Psoas muscle (tissue), 8 donors: ENCODE measurements around the gene TMED6. TPM values are rescaled to one million over a fixed set of nuclear protein-coding genes. Genes with fewer than 3 reads are reported as not detected.

Source experiments
- ATAC-seq, 4 donors: fragments of 200-7000 bp; cut with Tn5 transposase; one replicate each; pipeline ENCODE4 v1.9.1; 2020; ENCODE audit warnings: moderate library complexity in 3 of 4, mild to moderate bottlenecking in 2 of 4
- DNase-seq, 2 donors: peaks; one replicate each; pipeline ENCODE4 v3.0.0-alpha.2; 2020
- H3K27ac ChIP-seq: fragments of 200-600 bp; one replicate; pipeline ENCODE4 v1.8.0; 2022
- H3K27me3 ChIP-seq, 3 donors: fragments of 200-600 bp in 1 of 3; one replicate each; pipeline versions ENCODE4 v1.6.1 to v1.8.0; 2013 to 2022; ENCODE audit warnings: low read length in 2 of 3, mild to moderate bottlenecking in 2 of 3, moderate library complexity in 1 of 3; ENCODE audit not compliant: insufficient read depth in 3 of 3
- H3K36me3 ChIP-seq, 2 donors: fragments of 200-600 bp in 1 of 2; one replicate each; pipeline versions ENCODE4 v1.6.1 to v1.8.0; 2013 to 2022; ENCODE audit warnings: low read depth in 1 of 2, mild to moderate bottlenecking in 1 of 2, moderate library complexity in 1 of 2; ENCODE audit not compliant: insufficient read depth in 1 of 2
- H3K4me1 ChIP-seq: fragments of 200-600 bp; one replicate; pipeline ENCODE4 v1.8.0; 2022
- H3K4me3 ChIP-seq: fragments of 200-600 bp; one replicate; pipeline ENCODE4 v1.8.0; 2022; ENCODE audit warnings: mild to moderate bottlenecking
- H3K9me3 ChIP-seq: fragments of 200-600 bp; one replicate; pipeline ENCODE4 v1.8.0; 2022
- WGBS, 3 donors: extraction: QIAGEN DNeasy Blood & Tissue Kit; methylation state at CpG; one replicate each; pipeline versions ENCODE4 v1.1.6 to v1.1.7; 2013; 5-methylcytosine and 5-hydroxymethylcytosine counted together
- intact Hi-C, 2 donors: fragments of 100-400 bp; cut with DNase I; formaldehyde crosslinking; loops; one replicate each; pipeline versions ENCODE4 v1.11.0 to v1.14.2; 2022
- polyA plus RNA-seq, 3 donors: library from polyadenylated mRNA; stranded (reverse); fragments of 200-250 nt; gene quantifications; one replicate each; pipeline ENCODE4 v1.2.3, GENCODE V29; 2013
- total RNA-seq, 4 donors: library from RNA; stranded (reverse); fragmentation: NEBNext Ultra II Directional in 2 of 4; extraction: Animal tissue kit (Norgen Biotek cat#: 25700) in 2 of 4; gene quantifications; one replicate each; pipeline versions ENCODE4 v1.2.1 to v1.2.4, GENCODE V29; 2021 to 2023
- TF ChIP-seq, protein P1 (sequence below): fragments of 200-600 bp; IDR thresholded peaks from one replicate; pipeline ENCODE4 v1.8.0; 2022; ENCODE audit warnings: antibody characterized with exemption
- donor health status: healthy with polysubstance abuse.
- donor health status: DM: no; HTN: no; CAD: no; lungs with moderate emphysema.
- donor health status: Bipolar disorder and iron deficiency.
- donor health status: healthy.
- donor health status: DM: yes; HTN: yes; CAD: no.
- donor health status: DM: no; HTN: no; CAD: no.
- donor health status: DM: no; HTN: no; CAD: no.
- donor health status: DM: yes; HTN: yes; CAD: no.

Gene TMED6
- total and polyA plus RNA-seq, 7 donors = 0.09 to 0.34 (median 0.19) TPM; not detected in 3

DNA sequence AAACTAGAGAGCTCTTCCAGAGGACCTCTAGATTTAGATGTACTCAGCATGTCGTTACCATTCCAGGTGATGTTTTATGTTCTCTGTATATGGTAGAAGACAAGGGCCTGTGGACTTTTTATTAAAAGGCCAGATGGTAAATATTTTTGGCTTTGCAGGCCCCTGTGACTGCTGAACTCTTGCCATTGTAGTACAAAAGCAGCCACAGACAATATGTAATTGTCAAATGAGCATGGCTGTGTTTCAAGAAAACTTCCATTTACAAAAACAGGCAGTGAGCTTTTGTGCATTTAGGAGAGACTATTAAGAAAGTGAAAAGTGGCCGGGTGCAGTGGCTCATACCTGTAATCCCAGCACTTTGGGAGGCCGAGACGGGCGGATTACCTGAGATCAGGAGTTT is 7.4 kb downstream of the TMED6 start:
- H3K27me3 ChIP-seq = no peaks in the 10 kb centered on the region
- H3K27ac ChIP-seq = no peak overlapping the region
- ATAC-seq = no peak
- no peak overlapping the region for H3K4me3 ChIP-seq
- intact Hi-C loops = loop anchor here in 1 of 2 donors (5.0 kb wide), 1 partner anchor 38 kb away; no protein-coding TSS in a partner anchor
- no peaks in the 10 kb centered on the region for H3K9me3 ChIP-seq
- 93 to 97% (median 96%) methylated on average over 5 of the region's 5 CpGs for WGBS, 3 donors
- TF ChIP-seq, protein P1, sequence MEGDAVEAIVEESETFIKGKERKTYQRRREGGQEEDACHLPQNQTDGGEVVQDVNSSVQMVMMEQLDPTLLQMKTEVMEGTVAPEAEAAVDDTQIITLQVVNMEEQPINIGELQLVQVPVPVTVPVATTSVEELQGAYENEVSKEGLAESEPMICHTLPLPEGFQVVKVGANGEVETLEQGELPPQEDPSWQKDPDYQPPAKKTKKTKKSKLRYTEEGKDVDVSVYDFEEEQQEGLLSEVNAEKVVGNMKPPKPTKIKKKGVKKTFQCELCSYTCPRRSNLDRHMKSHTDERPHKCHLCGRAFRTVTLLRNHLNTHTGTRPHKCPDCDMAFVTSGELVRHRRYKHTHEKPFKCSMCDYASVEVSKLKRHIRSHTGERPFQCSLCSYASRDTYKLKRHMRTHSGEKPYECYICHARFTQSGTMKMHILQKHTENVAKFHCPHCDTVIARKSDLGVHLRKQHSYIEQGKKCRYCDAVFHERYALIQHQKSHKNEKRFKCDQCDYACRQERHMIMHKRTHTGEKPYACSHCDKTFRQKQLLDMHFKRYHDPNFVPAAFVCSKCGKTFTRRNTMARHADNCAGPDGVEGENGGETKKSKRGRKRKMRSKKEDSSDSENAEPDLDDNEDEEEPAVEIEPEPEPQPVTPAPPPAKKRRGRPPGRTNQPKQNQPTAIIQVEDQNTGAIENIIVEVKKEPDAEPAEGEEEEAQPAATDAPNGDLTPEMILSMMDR = no peak
- no peak for DNase-seq
- H3K4me1 ChIP-seq = peaks cover 9% of the 10 kb centered on the region
- H3K36me3 ChIP-seq = peaks cover 5 to 69% of the 10 kb centered on the region in 2 donors

DNA sequence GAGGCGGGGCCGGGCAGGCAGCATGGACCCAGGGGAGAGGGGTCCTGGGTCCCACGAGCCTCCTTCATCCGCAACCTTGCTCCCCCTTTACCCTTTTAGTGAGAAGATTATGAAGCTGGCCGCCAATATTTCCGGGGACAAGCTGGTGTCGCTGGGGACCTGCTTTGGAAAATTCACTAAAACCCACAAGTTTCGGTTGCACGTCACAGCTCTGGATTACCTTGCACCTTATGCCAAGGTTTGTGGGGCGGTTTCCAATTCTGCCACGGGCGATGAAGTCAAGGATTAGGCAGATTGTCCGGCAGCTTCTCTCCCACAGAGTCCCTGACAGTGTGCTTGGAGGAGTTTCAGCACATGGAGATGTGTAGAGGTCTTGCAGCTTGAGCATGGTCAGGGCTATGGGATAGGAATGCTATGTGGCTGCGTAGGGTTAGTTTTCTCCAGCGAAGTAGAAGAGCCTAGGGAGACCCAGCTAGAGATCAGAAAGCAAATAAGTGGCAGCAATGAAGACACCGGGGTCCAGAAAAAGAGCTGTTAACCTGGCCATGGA is 11.4 kb downstream of the TMED6 start:
- TF ChIP-seq, protein P1 = no peak
- Histone ChIP-seq H3K4me1 (peaks cover 23% of the 10 kb centered on the region), H3K9me3 (no peaks in the 10 kb centered on the region), H3K27me3 (no peaks in the 10 kb centered on the region), H3K27ac (peak overlapping the region; percentile 94), H3K36me3 (peaks cover 5 to 65% of the 10 kb centered on the region in 2 donors), H3K4me3 (peak overlapping the region; percentile 91)
- DNase-seq (no peak), ATAC-seq (no peak)
- intact Hi-C loops = loop anchor here (2.0 to 5.0 kb wide), 2 partner anchors 42 to 45 kb away; no protein-coding TSS in a partner anchor
- 7 to 10% (median 8%) methylated on average over 16 of the region's 16 CpGs for WGBS, 3 donors

- no peaks in the 10 kb centered on the region for H3K9me3 ChIP-seq
- ATAC-seq (peak; percentile 97 to 98 (median 98)), DNase-seq (peak; percentile 95 to 97)
- H3K4me1 ChIP-seq = peaks cover 23% of the 10 kb centered on the region
- H3K4me3 ChIP-seq = peak within 1 kb of the TSS; percentile 91
- TF ChIP-seq, protein P1 = peak; percentile 79
- intact Hi-C loops = loop anchor here (1.0 to 5.0 kb wide), 3 partner anchors 28 to 45 kb away; partner anchors contain the start of gene VPS4A (in 1 of the 2)
- peaks cover 5 to 65% of the 10 kb centered on the region in 2 donors for H3K36me3 ChIP-seq
- peak within 1 kb of the TSS; percentile 94 for H3K27ac ChIP-seq
- no peaks in the 10 kb centered on the region for H3K27me3 ChIP-seq
- 0 to 1% (median 1%) methylated on average over 74 to 77 of the region's 77 CpGs for WGBS, 3 donors
These were observed 12.1 kb downstream of the TMED6 start, which contains the start of the genes COG8 and NIP7 for GRCh38 chr16:69339289-69340094. COG8 (minus strand) TSS chr16:69339564; CDS start chr16:69339552, 12 bp downstream. NIP7 (plus strand) TSS chr16:69339772; CDS start chr16:69339830, 58 bp downstream.

DNA sequence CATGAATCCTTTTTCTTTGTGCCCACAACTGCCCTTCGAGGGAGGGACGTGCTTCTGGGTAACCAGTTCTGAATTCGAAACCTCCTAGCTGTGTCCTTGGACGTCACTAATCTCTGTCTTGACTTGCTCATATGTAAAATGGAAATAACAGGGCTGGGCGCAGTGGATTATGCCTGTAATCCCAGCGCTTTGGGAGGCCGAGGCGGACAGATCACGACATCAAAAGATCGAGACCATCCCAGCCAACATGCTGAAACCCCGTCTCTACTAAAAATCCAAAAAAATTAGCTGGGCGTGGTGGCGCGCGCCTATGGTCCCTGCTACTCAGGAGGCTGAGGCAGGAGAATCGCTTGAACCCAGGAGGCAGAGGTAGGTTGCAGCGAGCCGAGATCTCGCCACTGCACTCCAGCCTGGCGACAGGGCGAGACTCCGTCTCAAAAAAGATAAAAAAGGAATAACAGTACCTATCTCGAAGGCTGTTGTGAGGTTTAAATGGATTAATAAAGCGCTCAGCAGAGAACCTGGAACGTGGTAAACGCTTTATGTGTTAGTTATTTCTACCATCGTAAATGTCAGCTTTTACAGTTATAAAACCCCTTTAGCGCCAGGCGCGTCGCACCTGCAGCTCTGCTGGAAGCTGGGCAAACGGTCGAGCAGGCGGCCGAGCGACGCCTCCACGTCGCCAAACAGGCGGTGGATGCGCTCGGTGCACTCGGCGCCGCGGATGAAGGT is 12.9 kb downstream of the TMED6 start:
- peaks cover 23% of the 10 kb centered on the region for H3K4me1 ChIP-seq

More for the DNA sequence above, 12.9 kb downstream of the TMED6 start:
- Histone ChIP-seq H3K36me3 (peaks cover 5 to 65% of the 10 kb centered on the region in 2 donors), H3K27me3 (no peaks in the 10 kb centered on the region), H3K9me3 (no peaks in the 10 kb centered on the region), H3K27ac (peak overlapping the region; percentile 94), H3K4me3 (peak overlapping the region; percentile 91)
- intact Hi-C loops = loop anchor here in 1 of 2 donors (1.0 kb wide), 1 partner anchor 27 kb away; the partner anchor contains the start of gene VPS4A
- ATAC-seq (peak in 1 of 4 donors; percentile 1), DNase-seq (no peak)
- WGBS, 3 donors = 16 to 18% (median 17%) methylated on average over 46 of the region's 46 CpGs
- TF ChIP-seq, protein P1 = no peak
